Activated CD4-positive, CD25-positive, alpha-beta regulatory T cell (primary cell): ENCODE results near the gene IGSF21.

Experiments used
- DNase-seq, 4 experiments: peaks; one replicate each; lab custom pipeline; 2025; lab: John Stamatoyannopoulos, UW

IGSF21 gene

GRCh38 chr1:18426580-18426979 lies 319.0 kb downstream of the IGSF21 start:
- no peak for DNase-seq
